Lower leg skin (tissue), 3 donors: ENCODE data around the gene SNX14.

Experiments used
- POLR2A ChIP-seq, 2 donors: fragments of 450-650 bp; IDR thresholded peaks; one replicate each; pipeline ENCODE4 v1.6.1; 2016 to 2017; ENCODE audit warnings: antibody characterized with exemption in 2 of 2, mild to moderate bottlenecking in 1 of 2, moderate library complexity in 1 of 2
- TF ChIP-seq, protein P1 (sequence below), 3 donors: fragments of 450-650 bp; IDR thresholded peaks; one replicate each; pipeline ENCODE4 v1.5.1; 2016; ENCODE audit warnings: antibody characterized with exemption in 3 of 3, mild to moderate bottlenecking in 3 of 3, moderate library complexity in 2 of 3

DNA sequence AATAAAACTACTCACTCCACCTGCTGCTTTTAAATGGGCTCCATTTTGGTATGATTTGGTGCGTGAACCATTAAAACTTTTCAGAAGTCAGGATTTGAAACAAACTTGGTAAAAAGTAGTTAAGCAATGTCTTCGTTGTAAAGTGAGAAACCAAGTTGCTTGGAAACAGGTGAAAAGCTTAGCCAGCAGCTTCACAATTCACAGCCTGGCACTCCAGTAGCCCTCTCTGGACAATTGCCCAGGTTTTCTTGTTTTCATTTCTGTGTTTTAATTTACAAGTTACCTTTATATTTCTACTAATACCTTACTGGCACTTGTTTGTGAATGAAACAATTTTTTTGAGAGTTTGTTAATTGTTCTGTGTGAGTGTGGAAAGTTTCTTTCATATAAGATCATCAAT lies 131.0 kb downstream of the SNX14 start:
- TF ChIP-seq, protein P1, sequence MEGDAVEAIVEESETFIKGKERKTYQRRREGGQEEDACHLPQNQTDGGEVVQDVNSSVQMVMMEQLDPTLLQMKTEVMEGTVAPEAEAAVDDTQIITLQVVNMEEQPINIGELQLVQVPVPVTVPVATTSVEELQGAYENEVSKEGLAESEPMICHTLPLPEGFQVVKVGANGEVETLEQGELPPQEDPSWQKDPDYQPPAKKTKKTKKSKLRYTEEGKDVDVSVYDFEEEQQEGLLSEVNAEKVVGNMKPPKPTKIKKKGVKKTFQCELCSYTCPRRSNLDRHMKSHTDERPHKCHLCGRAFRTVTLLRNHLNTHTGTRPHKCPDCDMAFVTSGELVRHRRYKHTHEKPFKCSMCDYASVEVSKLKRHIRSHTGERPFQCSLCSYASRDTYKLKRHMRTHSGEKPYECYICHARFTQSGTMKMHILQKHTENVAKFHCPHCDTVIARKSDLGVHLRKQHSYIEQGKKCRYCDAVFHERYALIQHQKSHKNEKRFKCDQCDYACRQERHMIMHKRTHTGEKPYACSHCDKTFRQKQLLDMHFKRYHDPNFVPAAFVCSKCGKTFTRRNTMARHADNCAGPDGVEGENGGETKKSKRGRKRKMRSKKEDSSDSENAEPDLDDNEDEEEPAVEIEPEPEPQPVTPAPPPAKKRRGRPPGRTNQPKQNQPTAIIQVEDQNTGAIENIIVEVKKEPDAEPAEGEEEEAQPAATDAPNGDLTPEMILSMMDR (IDR thresholded peaks at IDR 0.05): no peak
- TF ChIP-seq POLR2A (IDR thresholded peaks at IDR 0.05): no peak
